ENCODE results near the gene SH3BP2.
"Not testable (repeated sequence)": the region's sequence is repeated elsewhere in the genome, so short reads cannot be mapped to it uniquely, and the experiment has no call there.

Gene SH3BP2

DNA sequence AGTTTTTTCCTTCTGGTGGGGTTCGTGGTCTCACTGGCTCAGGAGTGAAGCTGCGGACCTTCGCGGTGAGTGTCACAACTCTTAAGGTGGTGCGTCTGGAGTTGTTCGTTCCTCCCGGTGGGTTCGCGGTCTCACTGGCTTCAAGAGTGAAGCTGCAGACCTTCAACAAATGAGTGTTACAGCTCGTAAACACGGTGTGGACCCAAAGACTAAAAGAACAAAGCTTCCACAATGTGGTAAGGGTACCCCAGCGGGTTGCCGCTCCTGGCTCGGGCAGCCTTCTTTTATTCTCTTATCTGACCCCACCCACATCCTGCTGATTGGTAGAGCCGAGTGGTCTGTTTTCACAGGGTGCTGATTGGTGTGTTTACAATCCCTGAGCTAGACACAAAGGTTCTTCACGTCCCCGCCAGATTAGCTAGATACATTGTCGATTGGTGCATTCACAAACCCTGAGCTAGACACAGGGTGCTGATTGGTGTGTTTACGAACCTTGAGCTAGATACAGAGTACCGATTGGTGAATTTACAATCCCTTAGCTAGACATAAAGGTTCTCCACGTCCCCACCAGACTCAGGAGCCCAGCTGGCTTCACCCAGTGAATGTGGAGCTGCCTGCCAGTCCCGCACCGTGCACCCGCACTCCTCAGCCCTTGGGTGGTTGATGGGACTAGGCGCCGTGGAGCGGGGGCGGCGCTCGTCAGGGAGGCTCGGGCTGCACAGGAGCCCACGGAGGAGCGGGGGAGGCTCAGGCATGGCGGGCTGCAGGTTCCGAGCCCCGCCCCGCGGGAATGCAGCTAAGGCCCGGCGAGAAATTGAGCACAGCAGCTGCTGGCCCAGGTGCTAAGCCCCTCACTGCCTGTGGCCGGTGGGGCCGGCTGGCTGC, 30.2 kb upstream of the SH3BP2 start:
- not testable (repeated sequence) for DNase-seq (ENCODE audit: low spot score)

DNA sequence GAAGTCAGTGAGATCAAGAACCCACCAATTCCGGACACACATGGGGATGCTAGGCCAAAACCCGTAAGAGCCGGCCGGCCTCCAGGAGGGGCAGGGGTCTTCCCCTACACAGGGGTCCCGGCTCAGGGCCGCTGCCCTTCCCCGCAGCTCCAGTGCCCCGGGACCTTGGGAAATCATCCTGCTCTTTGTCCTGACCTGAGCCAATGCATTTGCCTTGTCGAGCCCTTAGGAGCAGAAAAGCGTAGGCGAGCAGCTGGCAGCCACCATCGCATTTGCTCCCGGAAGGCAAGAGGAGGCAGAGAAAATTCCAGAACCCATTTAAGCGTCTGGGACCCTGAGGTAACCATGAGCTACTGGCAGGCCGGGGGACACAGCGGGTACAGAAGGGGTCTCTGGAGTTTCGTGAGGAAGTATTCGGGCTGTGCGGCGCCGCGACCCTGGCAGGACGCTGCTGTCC, 29.3 kb upstream of the SH3BP2 start:
- no peak for DNase-seq (ENCODE audit: low spot score)

GRCh38 chr4:2765832-2766526, 26.9 kb upstream of the SH3BP2 start:
- no peak for DNase-seq (ENCODE audit: low spot score)

DNA sequence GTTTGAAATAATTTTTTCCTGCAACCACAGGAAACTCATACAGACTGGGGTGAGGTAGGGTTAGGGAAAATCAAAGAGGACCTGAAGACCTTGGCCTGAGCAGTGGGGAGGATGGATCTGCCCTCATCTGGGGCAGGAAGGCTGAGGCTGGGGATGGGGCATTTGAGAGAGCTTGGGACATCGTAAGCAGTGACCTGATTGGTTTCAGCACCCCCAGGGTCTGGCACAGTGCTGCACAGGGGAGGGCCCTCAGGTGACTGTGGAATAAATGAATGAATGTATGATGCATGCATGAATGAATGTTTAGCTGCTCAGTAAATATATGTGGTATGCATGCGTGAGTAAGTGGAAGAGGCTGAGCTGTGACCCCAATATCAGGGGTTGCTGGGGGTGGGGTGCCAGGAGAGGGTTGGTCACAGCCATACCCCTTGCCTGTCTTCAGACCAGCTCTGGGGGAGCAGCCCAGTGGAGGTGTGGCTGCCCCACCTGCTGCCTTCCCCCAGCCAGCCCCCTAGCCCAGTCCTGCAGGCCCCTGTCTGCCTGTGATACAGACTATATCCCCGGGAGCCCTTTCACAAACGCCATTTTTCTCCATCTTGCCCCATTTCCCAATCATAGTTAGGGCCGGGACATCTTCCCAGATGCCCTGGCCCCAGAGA, 25.7 kb upstream of the SH3BP2 start:
- no peak for DNase-seq (ENCODE audit: low spot score)

DNA sequence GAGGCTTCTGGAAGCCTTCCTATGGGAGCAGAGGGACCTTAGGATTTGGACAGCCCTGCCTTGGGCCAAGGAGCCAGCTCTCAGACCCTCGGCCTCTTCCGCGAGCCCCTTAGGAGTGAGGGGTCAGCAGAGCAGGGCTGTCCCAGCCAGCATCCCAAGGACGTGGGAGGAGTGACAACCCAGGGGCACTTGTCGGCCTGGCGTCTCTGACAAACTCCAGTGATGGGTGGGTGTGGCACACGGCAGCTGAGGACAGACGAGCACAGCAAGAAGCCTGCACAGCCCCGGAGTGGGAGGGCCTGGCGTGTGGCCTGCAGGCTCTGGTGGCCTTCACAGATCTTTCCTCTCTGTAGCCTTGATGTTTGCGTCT, 25.2 kb upstream of the SH3BP2 start:
- DNase-seq (ENCODE audit: low spot score): no peak

GRCh38 chr4:2768124-2768523, 24.8 kb upstream of the SH3BP2 start:
- DNase-seq (ENCODE audit: low spot score): no peak

- DNase-seq (ENCODE audit: low spot score): no peak
Observed at GRCh38 chr4:2768921-2769336, 24.0 kb upstream of the SH3BP2 start.

DNA sequence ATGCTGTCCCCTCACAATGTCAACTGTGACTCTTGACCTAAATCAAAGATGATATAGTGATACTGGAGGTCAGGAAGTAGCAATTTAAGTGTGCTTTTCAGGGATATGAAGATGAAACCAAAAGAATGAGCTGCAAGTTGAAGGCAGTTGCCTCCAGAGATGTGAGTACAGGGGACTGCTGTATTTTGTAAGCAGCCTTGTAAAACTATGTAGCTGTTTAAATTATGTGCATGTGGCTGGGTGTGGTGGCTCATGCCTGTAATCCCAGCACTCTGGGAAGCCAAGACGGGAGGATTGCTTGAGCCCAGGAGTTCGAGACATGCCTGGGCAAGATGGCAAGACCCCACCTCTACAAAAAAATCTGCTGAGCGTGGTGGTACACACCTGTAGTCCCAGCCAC, 21.6 kb upstream of the SH3BP2 start:
- DNase-seq (ENCODE audit: low spot score): no peak

DNA sequence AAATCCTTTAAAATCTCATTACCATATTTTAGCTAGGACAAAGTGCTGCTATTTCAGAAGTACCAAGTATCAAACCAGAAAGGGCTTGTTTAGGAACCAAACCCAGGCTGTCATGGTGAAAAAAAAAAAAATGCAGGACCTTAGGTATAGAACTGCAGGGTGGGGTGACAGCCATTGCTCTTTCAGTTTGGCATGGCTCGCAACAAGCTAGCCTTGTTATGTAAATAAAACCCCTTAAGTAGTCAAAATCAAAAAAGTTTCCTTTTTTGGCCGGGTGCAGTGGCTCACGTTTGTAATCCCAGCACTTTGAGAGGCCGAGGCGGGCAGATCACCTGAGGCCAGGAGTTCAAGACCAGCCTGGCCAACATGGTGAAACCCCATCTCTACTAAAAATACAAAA, 12.2 kb upstream of the SH3BP2 start:
- DNase-seq (ENCODE audit: low spot score): not testable (repeated sequence)

GRCh38 chr4:2781911-2782310, 11.0 kb upstream of the SH3BP2 start:
- DNase-seq (ENCODE audit: low spot score): no peak

DNA sequence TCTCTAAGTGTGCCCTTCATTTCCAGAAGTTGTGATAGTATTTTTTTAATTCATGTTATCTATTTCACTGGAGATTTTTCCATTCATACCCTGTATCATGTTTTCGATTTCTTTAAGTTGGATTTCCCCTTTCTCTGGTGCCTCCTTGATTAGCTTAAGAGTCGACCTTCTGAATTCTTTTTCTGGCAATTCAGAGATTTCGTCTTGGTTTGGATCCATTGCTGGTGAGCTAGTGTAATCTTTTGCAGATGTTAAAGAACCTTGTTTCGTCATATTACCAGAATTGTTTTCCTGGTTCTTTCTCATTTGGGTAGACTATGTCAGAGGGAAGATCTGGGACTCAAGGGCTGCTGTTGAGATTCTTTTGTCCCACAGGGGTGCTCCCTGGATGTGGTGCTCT, 9.1 kb upstream of the SH3BP2 start:
- no peak for DNase-seq (ENCODE audit: low spot score)

- no peak for DNase-seq (ENCODE audit: low spot score)
Observed at GRCh38 chr4:2785613-2786012, 7.3 kb upstream of the SH3BP2 start.

- no peak for DNase-seq (ENCODE audit: low spot score)
Observed at GRCh38 chr4:2786152-2786671, 6.7 kb upstream of the SH3BP2 start.

GRCh38 chr4:2786794-2787229, 6.1 kb upstream of the SH3BP2 start:
- no peak for DNase-seq (ENCODE audit: low spot score)

DNA sequence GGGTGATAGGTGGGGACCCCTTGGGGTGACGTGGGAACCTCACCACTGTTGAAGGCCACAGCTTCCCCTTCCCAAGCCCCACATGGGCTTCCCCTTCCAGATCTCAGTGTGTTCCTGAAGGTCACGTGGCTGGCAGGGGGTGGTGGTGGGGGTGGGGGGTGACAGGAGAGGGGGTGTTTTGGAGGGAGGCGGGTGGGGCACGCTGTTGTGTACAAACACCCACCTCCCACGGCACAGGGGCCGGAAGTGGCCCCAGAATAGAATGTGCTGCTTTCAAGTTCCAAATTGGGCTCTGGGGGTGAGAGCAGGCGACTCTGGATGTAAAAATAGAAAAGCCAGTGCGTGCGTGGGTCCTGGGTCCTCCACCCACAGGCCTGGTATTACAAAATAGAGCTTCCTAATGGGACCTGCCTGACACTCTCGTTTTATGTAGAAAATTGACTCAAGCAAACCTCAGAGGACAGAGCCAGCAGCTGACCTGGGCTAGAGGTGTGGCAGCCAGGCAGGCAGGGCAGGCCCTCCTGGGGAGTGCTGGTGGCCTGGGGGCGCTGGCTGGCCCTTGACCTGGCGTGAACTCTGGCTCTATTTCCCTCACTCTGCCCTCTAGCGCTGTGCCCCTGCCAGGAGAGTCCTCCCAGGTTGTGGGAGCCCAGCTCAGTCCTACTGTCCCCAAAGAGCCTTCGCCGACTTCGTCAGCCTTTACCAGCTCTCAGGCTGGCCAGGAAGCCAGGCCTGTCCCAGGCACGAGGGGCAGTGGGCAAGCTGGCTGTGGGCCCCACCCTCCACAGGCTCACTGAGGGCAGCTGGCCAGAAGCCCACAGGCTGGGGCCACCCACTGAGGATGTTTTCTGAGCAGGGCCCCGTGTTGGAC, 5.4 kb upstream of the SH3BP2 start:
- no peak for DNase-seq (ENCODE audit: low spot score)

DNA sequence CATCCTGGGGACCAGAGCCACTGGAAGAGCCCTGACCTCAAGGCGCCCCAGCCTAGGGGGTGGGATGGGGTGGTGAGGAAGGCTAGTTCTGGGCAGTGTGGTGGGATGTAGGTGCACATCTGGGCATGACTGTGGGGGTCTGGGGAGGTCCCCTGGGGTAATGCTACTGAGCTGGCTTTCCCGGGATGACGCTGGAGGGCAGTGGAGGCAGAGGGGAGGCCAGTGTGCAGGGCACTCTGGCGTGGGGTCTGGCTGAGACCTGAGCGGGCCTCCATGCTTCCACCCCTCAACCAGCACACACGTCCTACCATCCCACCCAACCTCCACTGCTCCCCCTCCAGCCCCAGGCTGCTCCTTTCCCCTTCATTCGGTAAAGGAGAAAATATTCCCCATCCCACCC, 4.8 kb upstream of the SH3BP2 start:
- no peak for DNase-seq (ENCODE audit: low spot score)

DNA sequence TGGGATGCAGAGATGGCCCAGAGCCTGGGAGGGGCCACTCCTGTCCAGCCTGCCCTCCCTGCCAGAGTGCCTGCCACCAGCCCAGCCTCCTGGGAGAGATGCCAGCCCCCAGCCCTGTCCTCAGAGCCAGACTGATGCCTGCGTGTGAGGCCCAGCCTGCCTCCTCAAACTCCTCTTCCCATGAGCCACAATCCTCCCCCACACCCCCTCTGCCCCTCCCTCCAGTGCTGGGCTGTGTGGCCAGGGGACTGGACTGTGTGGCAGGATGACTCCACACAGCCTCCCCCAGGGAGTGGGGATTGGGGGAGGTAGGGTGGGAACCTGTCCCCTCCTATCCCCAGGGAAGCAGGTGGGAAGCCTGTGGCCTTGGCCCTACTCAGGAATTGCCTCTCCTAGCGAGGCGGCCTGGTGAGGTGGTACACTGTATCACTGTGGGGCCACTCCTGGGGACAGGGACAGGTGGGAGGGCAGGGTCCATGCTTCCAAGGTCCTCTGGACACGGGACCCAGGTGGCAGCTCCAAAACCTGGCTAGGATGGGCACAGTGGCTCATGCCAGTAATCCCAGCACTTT, 4.3 kb upstream of the SH3BP2 start:
- peak; percentile 70 for DNase-seq (ENCODE audit: low spot score)

GRCh38 chr4:2789351-2789750, 3.5 kb upstream of the SH3BP2 start:
- DNase-seq (ENCODE audit: low spot score): no peak

- no peak for DNase-seq (ENCODE audit: low spot score)
Observed at GRCh38 chr4:2789793-2790582, 2.9 kb upstream of the SH3BP2 start.

Data from AG08395 (cell line).